GM11168 (cell line): ENCODE data around the gene CADPS.

Experiments
- in situ Hi-C: fragments of 300-500 bp; cut with MboI; formaldehyde crosslinking; loops from one replicate; pipeline ENCODE4 v1.12.0; 2022; ENCODE audit warnings: low sequenced_read_pairs; ENCODE audit not compliant: unreplicated experiment

The CADPS gene

GRCh38 chr3:62539762-62540161 lies 335.5 kb downstream of the CADPS start:
- in situ Hi-C loops: no loop called here

- in situ Hi-C loops: no loop called here
Measured at GRCh38 chr3:62538691-62539356, 336.4 kb downstream of the CADPS start.

- in situ Hi-C loops: no loop called here
Measured at GRCh38 chr3:62534326-62534725, 340.9 kb downstream of the CADPS start.

- in situ Hi-C loops: no loop called here
Measured at GRCh38 chr3:62532796-62533195, 342.4 kb downstream of the CADPS start.

- in situ Hi-C loops: no loop called here
Measured at GRCh38 chr3:62531981-62532380, 343.2 kb downstream of the CADPS start.

- in situ Hi-C loops: no loop called here
Measured at GRCh38 chr3:62531493-62531892, 343.7 kb downstream of the CADPS start.

- in situ Hi-C loops: no loop called here
Measured at GRCh38 chr3:62529230-62529629, 346.0 kb downstream of the CADPS start.

- in situ Hi-C loops: no loop called here
Measured at GRCh38 chr3:62527474-62527873, 347.7 kb downstream of the CADPS start.

- in situ Hi-C loops: no loop called here
Measured at GRCh38 chr3:62525281-62525680, 349.9 kb downstream of the CADPS start.

GRCh38 chr3:62523672-62524071 lies 351.5 kb downstream of the CADPS start:
- in situ Hi-C loops: no loop called here

- in situ Hi-C loops: no loop called here
Measured at GRCh38 chr3:62521464-62522105, 353.6 kb downstream of the CADPS start.

GRCh38 chr3:62503516-62503915 lies 371.7 kb downstream of the CADPS start:
- in situ Hi-C loops: no loop called here

- in situ Hi-C loops: no loop called here
Measured at GRCh38 chr3:62502315-62503300, 372.6 kb downstream of the CADPS start.

- in situ Hi-C loops: no loop called here
Measured at GRCh38 chr3:62501289-62501668, 373.9 kb downstream of the CADPS start.

GRCh38 chr3:62500556-62501288 lies 374.5 kb downstream of the CADPS start:
- in situ Hi-C loops: no loop called here

GRCh38 chr3:62497156-62497555 lies 378.1 kb downstream of the CADPS start:
- in situ Hi-C loops: no loop called here

- in situ Hi-C loops: no loop called here
Measured at GRCh38 chr3:62496503-62496902, 378.7 kb downstream of the CADPS start.

- in situ Hi-C loops: no loop called here
Measured at GRCh38 chr3:62493109-62493801, 382.0 kb downstream of the CADPS start.

- in situ Hi-C loops: no loop called here
Measured at GRCh38 chr3:62482961-62483360, 392.3 kb downstream of the CADPS start.

GRCh38 chr3:62481962-62482361 lies 393.3 kb downstream of the CADPS start:
- in situ Hi-C loops: no loop called here
